DND-41 (cell line): Measurements from ENCODE around the gene NISCH.

ENCODE experiments used
- CTCF ChIP-seq: IDR thresholded peaks from 2 replicates; pipeline ENCODE4 v1.5.1; 2012; ENCODE audit warnings: borderline replicate concordance, low read length, moderate library complexity, mild to moderate bottlenecking; ENCODE audit not compliant: poor library complexity, severe bottlenecking; ENCODE audit errors: extremely low read depth
- EZH2 ChIP-seq: IDR thresholded peaks from 3 replicates; pipeline ENCODE4 v1.6.1; 2012; ENCODE audit warnings: borderline replicate concordance, low read depth, mild to moderate bottlenecking, moderate library complexity, low read length, inconsistent platforms; ENCODE audit not compliant: severe bottlenecking

GRCh38 chr3:52502001-52502400, 46.6 kb downstream of the NISCH start:
- TF ChIP-seq CTCF (no peak), EZH2 (no peak)
